ENCODE measurements around the gene SLC26A11.
"Not testable (repeated sequence)": the region's sequence is repeated elsewhere in the genome, so short reads cannot be mapped to it uniquely, and the experiment has no call there.

SLC26A11 gene

DNA sequence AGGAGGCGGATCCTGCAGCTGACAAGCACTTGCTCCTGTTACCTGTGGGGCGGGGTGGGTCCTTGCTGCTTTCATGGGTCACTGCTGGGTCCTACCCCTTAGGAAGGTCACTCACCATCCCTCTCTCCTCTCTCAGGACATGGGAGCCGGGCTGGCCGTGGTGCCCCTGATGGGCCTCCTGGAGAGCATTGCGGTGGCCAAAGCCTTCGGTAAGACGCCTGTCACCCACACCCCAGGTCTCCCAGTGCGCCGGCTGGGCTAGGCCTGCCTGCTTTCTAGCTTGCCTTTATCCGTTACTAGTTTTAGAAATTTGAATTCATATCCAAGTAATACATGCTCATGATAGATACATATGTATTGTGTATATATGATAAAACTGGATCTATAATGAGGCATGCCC, 17.2 kb downstream of the SLC26A11 start:
- Histone ChIP-seq H4K20me1 (ENCODE audit: insufficient read depth) (no peaks in the 10 kb centered on the region), H3K9ac (no peak overlapping the region), H3K4me1 (ENCODE audit: low read depth, poor library complexity, severe bottlenecking) (no peaks in the 10 kb centered on the region), H3K27ac (no peak overlapping the region), H3K4me3 (IDR thresholded peaks at IDR 0.05; ENCODE audit: insufficient read depth, low read depth, low read length) (no peak overlapping the region), H3K79me2 (ENCODE audit: insufficient read depth, low read depth) (no peaks in the 10 kb centered on the region), H3K27me3 (ENCODE audit: insufficient read depth, low read depth) (no peaks in the 10 kb centered on the region), H3K4me2 (no peak overlapping the region), H3K36me3 (ENCODE audit: insufficient read depth) (no peaks in the 10 kb centered on the region), H2AFZ (ENCODE audit: low read depth) (no peak overlapping the region)
- TF ChIP-seq, protein P1, sequence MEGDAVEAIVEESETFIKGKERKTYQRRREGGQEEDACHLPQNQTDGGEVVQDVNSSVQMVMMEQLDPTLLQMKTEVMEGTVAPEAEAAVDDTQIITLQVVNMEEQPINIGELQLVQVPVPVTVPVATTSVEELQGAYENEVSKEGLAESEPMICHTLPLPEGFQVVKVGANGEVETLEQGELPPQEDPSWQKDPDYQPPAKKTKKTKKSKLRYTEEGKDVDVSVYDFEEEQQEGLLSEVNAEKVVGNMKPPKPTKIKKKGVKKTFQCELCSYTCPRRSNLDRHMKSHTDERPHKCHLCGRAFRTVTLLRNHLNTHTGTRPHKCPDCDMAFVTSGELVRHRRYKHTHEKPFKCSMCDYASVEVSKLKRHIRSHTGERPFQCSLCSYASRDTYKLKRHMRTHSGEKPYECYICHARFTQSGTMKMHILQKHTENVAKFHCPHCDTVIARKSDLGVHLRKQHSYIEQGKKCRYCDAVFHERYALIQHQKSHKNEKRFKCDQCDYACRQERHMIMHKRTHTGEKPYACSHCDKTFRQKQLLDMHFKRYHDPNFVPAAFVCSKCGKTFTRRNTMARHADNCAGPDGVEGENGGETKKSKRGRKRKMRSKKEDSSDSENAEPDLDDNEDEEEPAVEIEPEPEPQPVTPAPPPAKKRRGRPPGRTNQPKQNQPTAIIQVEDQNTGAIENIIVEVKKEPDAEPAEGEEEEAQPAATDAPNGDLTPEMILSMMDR (conservative IDR thresholded peaks at IDR 0.05; ENCODE audit: low read depth, low read length), result no peak

DNA sequence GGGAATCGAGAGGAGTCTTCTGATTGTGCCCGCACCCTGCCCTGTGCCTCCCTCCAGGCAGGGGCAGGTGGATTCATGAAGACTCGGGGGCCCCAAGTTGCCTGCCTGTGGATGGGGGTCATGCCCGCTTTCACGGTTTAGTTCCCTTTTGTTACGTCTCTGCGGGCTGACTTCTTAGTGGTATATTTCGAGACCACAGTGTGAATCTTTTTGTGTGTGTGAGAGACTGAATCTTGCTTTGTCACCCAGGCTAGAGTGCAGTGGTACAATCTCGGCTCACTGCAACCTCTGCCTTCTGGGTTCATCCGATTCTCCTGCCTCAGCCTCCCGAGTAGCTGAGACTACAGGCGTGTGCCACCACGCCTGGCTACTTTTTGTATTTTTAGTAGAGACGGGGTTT, 22.3 kb downstream of the SLC26A11 start:
- no peaks in the 10 kb centered on the region for H3K36me3 ChIP-seq (ENCODE audit: insufficient read depth)

DNA sequence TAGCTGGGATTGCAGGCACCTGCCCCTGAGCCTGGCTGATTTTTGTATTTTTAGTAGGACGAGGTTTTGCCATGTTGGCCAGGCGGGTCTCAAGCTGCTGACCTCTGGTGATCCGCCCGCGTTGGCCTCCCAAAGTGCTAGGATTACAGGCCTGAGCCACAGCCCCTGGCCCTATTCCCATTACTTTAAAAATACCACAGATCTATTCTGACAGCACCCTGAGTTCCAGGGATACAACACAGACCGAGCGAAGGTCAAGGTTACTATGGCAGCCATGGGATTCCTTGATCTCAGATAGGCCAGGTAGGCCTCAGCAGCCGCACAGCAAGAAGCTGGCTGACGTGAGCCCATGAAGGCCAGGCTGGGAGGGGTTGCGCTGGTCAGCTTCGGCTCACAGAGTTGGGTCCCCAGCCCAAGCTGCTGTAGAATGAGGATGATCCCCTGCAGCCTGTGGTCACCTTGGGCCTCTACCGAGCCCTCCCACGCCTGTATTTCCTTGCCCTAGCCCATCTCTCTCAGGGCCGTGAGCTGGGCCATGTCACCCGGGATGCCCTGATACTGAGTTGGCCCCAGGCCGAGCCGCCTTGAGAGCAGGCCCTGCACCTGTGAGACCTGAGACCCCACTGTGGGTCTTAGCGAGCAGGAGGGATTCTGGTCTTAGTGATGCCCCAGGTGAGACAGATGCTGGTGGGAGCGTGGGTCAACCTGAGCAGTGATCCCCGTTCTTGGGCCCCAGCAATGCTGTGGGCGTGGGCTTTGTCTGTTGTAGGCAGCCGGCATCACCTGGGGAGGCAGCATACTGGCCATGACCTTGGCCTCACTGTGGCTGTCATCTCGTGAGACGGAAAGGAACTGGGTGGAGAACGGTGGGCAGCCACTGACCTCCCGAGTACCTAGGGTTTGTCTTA, 23.6 kb downstream of the SLC26A11 start:
- Histone ChIP-seq H3K4me3 (IDR thresholded peaks at IDR 0.05; ENCODE audit: insufficient read depth, low read depth, low read length) (no peak overlapping the region), H3K4me2 (no peak overlapping the region), H3K79me2 (ENCODE audit: insufficient read depth, low read depth) (no peaks in the 10 kb centered on the region), H3K27ac (no peak overlapping the region), H2AFZ (ENCODE audit: low read depth) (no peak overlapping the region), H3K36me3 (ENCODE audit: insufficient read depth) (no peaks in the 10 kb centered on the region), H4K20me1 (ENCODE audit: insufficient read depth) (no peaks in the 10 kb centered on the region), H3K9ac (no peak overlapping the region), H3K27me3 (ENCODE audit: insufficient read depth, low read depth) (no peaks in the 10 kb centered on the region), H3K4me1 (ENCODE audit: low read depth, poor library complexity, severe bottlenecking) (no peaks in the 10 kb centered on the region)
- TF ChIP-seq, protein P1 (conservative IDR thresholded peaks at IDR 0.05; ENCODE audit: low read depth, low read length), result no peak

More for the DNA sequence above, 22.3 kb downstream of the SLC26A11 start:
- Histone ChIP-seq H4K20me1 (ENCODE audit: insufficient read depth) (no peaks in the 10 kb centered on the region), H3K79me2 (ENCODE audit: insufficient read depth, low read depth) (no peaks in the 10 kb centered on the region), H3K9ac (no peak overlapping the region), H3K4me3 (IDR thresholded peaks at IDR 0.05; ENCODE audit: insufficient read depth, low read depth, low read length) (no peak overlapping the region), H3K27me3 (ENCODE audit: insufficient read depth, low read depth) (no peaks in the 10 kb centered on the region), H2AFZ (ENCODE audit: low read depth) (no peak overlapping the region), H3K4me2 (no peak overlapping the region), H3K4me1 (ENCODE audit: low read depth, poor library complexity, severe bottlenecking) (no peaks in the 10 kb centered on the region), H3K27ac (no peak overlapping the region)
- TF ChIP-seq, protein P1 (conservative IDR thresholded peaks at IDR 0.05; ENCODE audit: low read depth, low read length), result no peak

GRCh38 chr17:80244448-80244847, 24.2 kb downstream of the SLC26A11 start:
- H3K79me2 ChIP-seq (ENCODE audit: insufficient read depth, low read depth); H3K27me3 ChIP-seq (ENCODE audit: insufficient read depth, low read depth); H3K4me3 ChIP-seq (IDR thresholded peaks at IDR 0.05; ENCODE audit: insufficient read depth, low read depth, low read length); H2AFZ ChIP-seq (ENCODE audit: low read depth); H4K20me1 ChIP-seq (ENCODE audit: insufficient read depth); H3K4me2 ChIP-seq; H3K4me1 ChIP-seq (ENCODE audit: low read depth, poor library complexity, severe bottlenecking); H3K36me3 ChIP-seq (ENCODE audit: insufficient read depth); H3K27ac ChIP-seq; H3K9ac ChIP-seq: not testable (repeated sequence)

DNA sequence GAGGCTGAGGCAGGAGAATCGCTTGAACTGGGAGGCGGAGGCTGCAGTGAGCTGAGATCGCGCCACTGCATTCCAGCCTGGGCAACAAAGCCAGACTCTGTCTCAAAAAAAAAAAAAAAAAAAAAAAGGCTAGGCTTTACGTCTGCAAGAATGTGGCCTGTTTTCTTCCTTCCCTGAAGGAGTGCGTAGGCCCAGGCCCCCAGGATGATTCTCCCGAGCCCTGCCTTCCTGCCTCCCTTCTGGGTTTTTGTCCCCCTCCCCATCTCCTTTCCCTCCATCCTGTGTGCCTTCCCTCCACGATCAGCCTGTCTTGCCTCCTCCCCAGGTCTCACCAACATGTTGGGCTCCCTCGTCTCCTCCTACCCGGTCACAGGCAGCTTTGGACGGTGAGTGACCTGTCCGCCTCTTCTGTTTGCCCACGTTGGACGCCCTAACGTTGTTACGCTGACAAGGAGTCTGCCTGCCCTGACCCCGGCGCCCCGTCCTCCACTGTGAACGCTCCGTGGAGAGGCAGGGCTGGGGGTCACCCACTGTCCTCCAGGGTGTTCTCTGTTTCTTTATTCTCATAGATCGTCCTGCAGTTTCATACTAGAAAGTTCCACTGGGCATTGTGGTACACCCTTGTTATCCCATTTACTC, 24.8 kb downstream of the SLC26A11 start:
- no peaks in the 10 kb centered on the region for H3K4me1 ChIP-seq (ENCODE audit: low read depth, poor library complexity, severe bottlenecking)
- H3K9ac ChIP-seq, result no peak overlapping the region
- H3K4me3 ChIP-seq (IDR thresholded peaks at IDR 0.05; ENCODE audit: insufficient read depth, low read depth, low read length), result no peak overlapping the region
- H3K27ac ChIP-seq, result no peak overlapping the region
- no peak overlapping the region for H3K4me2 ChIP-seq
- H2AFZ ChIP-seq (ENCODE audit: low read depth), result no peak overlapping the region
- no peaks in the 10 kb centered on the region for H4K20me1 ChIP-seq (ENCODE audit: insufficient read depth)
- H3K27me3 ChIP-seq (ENCODE audit: insufficient read depth, low read depth), result no peaks in the 10 kb centered on the region
- H3K36me3 ChIP-seq (ENCODE audit: insufficient read depth), result no peaks in the 10 kb centered on the region
- TF ChIP-seq, protein P1 (conservative IDR thresholded peaks at IDR 0.05; ENCODE audit: low read depth, low read length), result no peak
- H3K79me2 ChIP-seq (ENCODE audit: insufficient read depth, low read depth), result no peaks in the 10 kb centered on the region
